ENCODE results near the gene RTP3. TPM values are rescaled to one million over a fixed set of nuclear protein-coding genes. Genes with fewer than 3 reads are reported as not detected.

RTP3 gene
- total and polyA plus RNA-seq, 2 donors (not counting 1 experiment from before 2014, with no cell fraction given) = not detected

DNA sequence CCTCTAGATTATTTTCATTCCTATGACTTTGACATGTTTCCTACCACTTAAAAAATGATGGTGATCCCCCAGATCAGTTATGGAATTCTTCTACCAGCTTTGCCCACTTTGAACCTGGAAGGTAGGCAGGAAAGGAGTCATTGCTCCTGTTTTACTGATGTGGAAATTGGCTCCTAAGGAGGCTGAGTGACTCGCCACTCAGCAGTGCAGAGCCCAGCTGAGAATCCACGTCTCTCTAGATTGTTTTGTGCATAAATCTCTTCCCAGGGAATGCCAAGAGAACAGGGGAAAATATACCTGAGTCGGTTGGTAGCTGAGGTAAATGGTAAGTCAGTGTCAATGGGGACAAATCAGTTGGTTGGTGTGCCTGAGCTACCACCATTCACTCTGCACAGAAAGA, 37.7 kb upstream of the RTP3 start:
- Mint-ChIP-seq H3K27me3 (peaks cover 57% of the 10 kb centered on the region), H3K27ac (no peak overlapping the region), H3K4me3 (no peak overlapping the region), H3K4me1 (no peaks in the 10 kb centered on the region), H3K9me3 (ENCODE audit: insufficient read depth) (no peaks in the 10 kb centered on the region)
- CTCF ChIA-PET = interaction anchor here (1.7 kb wide), 1 partner anchor 29 kb away, joined by 5 read pairs; no protein-coding TSS in a partner anchor
- WGBS (ENCODE audit: insufficient coverage) = 85% methylated on average over 2 of the region's 3 CpGs
- DNase-seq = no peak
- Histone ChIP-seq H3K4me1 (ENCODE audit: control insufficient read depth in 2 of 2, insufficient read depth in 2 of 2, low read length in 2 of 2) (no peaks in the 10 kb centered on the region), H3K4me2 (replicated peaks; ENCODE audit: low read depth, low read length, poor library complexity, severe bottlenecking) (no peak overlapping the region), H3K27ac (ENCODE audit: low read length in 2 of 2) (no peak overlapping the region), H4K20me1 (ENCODE audit: control insufficient read depth, insufficient read depth, low read length, poor library complexity, severe bottlenecking) (no peaks in the 10 kb centered on the region), H3K79me2 (ENCODE audit: control insufficient read depth, insufficient read depth, low read length) (no peaks in the 10 kb centered on the region), H3K36me3 (replicated peaks in 1 of 2; ENCODE audit: control extremely low read depth in 1 of 2, control insufficient read depth in 1 of 2, extremely low read depth in 1 of 2, insufficient read depth in 2 of 2, low read length in 1 of 2) (no peaks in the 10 kb centered on the region), H3K4me3 (ENCODE audit: control extremely low read depth in 1 of 5, extremely low read depth in 1 of 5, insufficient read depth in 1 of 5, low read depth in 2 of 5, low read length in 4 of 5) (no peak overlapping the region), H2AFZ (ENCODE audit: insufficient read depth, low read depth, low read length, poor library complexity, severe bottlenecking) (no peak overlapping the region), H3K27me3 (replicated peaks in 1 of 4; ENCODE audit: control extremely low read depth in 1 of 4, control insufficient read depth in 3 of 4, insufficient read depth in 4 of 4, low read length in 3 of 4) (peaks cover 0 to 31% (median 8%) of the 10 kb centered on the region in 4 experiments), H3K9me3 (ENCODE audit: control extremely low read depth in 1 of 3, control insufficient read depth in 2 of 3, insufficient read depth in 1 of 3, low read length in 2 of 3) (peaks cover 0 to 10% (median 3%) of the 10 kb centered on the region in 3 donors), H3K9ac (ENCODE audit: low read length) (no peak overlapping the region)
- intact Hi-C loops (cut with micrococcal nuclease) = no loop called here
- TF ChIP-seq, protein P1, sequence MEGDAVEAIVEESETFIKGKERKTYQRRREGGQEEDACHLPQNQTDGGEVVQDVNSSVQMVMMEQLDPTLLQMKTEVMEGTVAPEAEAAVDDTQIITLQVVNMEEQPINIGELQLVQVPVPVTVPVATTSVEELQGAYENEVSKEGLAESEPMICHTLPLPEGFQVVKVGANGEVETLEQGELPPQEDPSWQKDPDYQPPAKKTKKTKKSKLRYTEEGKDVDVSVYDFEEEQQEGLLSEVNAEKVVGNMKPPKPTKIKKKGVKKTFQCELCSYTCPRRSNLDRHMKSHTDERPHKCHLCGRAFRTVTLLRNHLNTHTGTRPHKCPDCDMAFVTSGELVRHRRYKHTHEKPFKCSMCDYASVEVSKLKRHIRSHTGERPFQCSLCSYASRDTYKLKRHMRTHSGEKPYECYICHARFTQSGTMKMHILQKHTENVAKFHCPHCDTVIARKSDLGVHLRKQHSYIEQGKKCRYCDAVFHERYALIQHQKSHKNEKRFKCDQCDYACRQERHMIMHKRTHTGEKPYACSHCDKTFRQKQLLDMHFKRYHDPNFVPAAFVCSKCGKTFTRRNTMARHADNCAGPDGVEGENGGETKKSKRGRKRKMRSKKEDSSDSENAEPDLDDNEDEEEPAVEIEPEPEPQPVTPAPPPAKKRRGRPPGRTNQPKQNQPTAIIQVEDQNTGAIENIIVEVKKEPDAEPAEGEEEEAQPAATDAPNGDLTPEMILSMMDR (IDR thresholded peaks at IDR 0.05) = no peak
- no peak for TF ChIP-seq EZH2 (IDR thresholded peaks at IDR 0.05; ENCODE audit: borderline replicate concordance, insufficient read depth, low read depth, low read length, poor library complexity, severe bottlenecking)
- ATAC-seq (ENCODE audit: low read depth) = no peak
- POLR2A ChIA-PET = no interaction called here

DNA sequence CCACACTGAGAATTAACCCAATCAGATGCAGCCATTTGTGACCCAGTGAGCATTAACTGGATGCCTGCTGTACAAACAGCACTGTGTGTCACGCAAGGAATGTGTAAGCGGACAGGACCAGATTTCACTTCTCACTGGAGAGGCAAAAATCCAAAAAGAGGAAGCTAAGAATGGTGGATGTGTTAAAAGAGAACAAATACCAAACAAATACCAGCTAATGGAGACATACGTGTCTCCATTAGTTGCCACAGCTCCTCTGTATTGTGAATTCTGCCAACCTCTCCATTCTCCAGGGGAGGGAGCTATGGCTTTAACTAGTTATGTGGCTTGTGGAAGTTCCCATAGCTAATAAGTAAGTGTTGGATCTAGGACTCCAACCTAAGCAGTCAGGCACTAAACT, 35.7 kb upstream of the RTP3 start:
- Histone ChIP-seq H3K27ac (ENCODE audit: low read length in 2 of 2) (no peak overlapping the region), H2AFZ (ENCODE audit: insufficient read depth, low read depth, low read length, poor library complexity, severe bottlenecking) (no peak overlapping the region), H3K9ac (ENCODE audit: low read length) (no peak overlapping the region), H3K9me3 (ENCODE audit: control extremely low read depth in 1 of 3, control insufficient read depth in 2 of 3, insufficient read depth in 1 of 3, low read length in 2 of 3) (peaks cover 0 to 4% (median 3%) of the 10 kb centered on the region in 3 donors), H3K79me2 (ENCODE audit: control insufficient read depth, insufficient read depth, low read length) (no peaks in the 10 kb centered on the region), H3K4me2 (replicated peaks; ENCODE audit: low read depth, low read length, poor library complexity, severe bottlenecking) (no peak overlapping the region), H3K36me3 (replicated peaks in 1 of 2; ENCODE audit: control extremely low read depth in 1 of 2, control insufficient read depth in 1 of 2, extremely low read depth in 1 of 2, insufficient read depth in 2 of 2, low read length in 1 of 2) (no peaks in the 10 kb centered on the region), H4K20me1 (ENCODE audit: control insufficient read depth, insufficient read depth, low read length, poor library complexity, severe bottlenecking) (no peaks in the 10 kb centered on the region), H3K27me3 (replicated peaks in 1 of 4; ENCODE audit: control extremely low read depth in 1 of 4, control insufficient read depth in 3 of 4, insufficient read depth in 4 of 4, low read length in 3 of 4) (peaks cover 0 to 38% (median 9%) of the 10 kb centered on the region in 4 experiments), H3K4me3 (ENCODE audit: control extremely low read depth in 1 of 5, extremely low read depth in 1 of 5, insufficient read depth in 1 of 5, low read depth in 2 of 5, low read length in 4 of 5) (no peak overlapping the region), H3K4me1 (ENCODE audit: control insufficient read depth in 2 of 2, insufficient read depth in 2 of 2, low read length in 2 of 2) (no peaks in the 10 kb centered on the region)
- H3K27ac Mint-ChIP-seq = no peak overlapping the region
- DNase-seq (no peak), ATAC-seq (ENCODE audit: low read depth) (no peak)
- peaks cover 64% of the 10 kb centered on the region for H3K27me3 Mint-ChIP-seq
- no CpG with 5 or more reads among the region's 3 CpGs for WGBS (ENCODE audit: insufficient coverage)
- ChIA-PET POLR2A (no interaction called here), CTCF (interaction anchor here (2.3 kb wide), 1 partner anchor 26 kb away, joined by 7 read pairs; no protein-coding TSS in a partner anchor)
- no peaks in the 10 kb centered on the region for H3K9me3 Mint-ChIP-seq (ENCODE audit: insufficient read depth)
- no peaks in the 10 kb centered on the region for H3K4me1 Mint-ChIP-seq
- H3K4me3 Mint-ChIP-seq = no peak overlapping the region
- intact Hi-C loops (cut with micrococcal nuclease) = no loop called here
- TF ChIP-seq, protein P1 (IDR thresholded peaks at IDR 0.05) = no peak
- no peak for TF ChIP-seq EZH2 (IDR thresholded peaks at IDR 0.05; ENCODE audit: borderline replicate concordance, insufficient read depth, low read depth, low read length, poor library complexity, severe bottlenecking)

Data from B cell (primary cell).